ENCODE data around the gene BICDL2.
"Not testable (repeated sequence)": the region's sequence is repeated elsewhere in the genome, so short reads cannot be mapped to it uniquely, and the experiment has no call there.

DNA sequence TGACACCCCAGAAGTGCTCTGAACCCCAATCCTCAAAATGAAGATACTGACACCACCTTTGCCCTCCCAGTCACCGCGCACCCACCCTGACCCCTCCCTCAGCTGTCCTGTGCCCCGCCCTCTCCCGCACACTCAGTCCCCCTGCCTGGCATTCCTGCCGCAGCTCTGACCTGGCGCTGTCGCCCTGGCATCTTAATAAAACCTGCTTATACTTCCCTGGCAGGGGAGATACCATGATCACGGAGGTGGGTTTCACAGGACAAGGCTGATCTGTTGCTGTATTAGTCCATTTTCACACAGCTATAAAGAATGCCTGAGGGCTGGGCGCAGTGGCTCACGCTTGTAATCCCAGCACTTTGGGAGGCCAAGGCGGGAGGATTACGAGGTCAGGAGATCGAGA lies 45.2 kb upstream of the BICDL2 start:
- TF ChIP-seq, protein P1, sequence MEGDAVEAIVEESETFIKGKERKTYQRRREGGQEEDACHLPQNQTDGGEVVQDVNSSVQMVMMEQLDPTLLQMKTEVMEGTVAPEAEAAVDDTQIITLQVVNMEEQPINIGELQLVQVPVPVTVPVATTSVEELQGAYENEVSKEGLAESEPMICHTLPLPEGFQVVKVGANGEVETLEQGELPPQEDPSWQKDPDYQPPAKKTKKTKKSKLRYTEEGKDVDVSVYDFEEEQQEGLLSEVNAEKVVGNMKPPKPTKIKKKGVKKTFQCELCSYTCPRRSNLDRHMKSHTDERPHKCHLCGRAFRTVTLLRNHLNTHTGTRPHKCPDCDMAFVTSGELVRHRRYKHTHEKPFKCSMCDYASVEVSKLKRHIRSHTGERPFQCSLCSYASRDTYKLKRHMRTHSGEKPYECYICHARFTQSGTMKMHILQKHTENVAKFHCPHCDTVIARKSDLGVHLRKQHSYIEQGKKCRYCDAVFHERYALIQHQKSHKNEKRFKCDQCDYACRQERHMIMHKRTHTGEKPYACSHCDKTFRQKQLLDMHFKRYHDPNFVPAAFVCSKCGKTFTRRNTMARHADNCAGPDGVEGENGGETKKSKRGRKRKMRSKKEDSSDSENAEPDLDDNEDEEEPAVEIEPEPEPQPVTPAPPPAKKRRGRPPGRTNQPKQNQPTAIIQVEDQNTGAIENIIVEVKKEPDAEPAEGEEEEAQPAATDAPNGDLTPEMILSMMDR (conservative IDR thresholded peaks at IDR 0.05) = not testable (repeated sequence)
- not testable (repeated sequence) for TF ChIP-seq ZFX (IDR thresholded peaks at IDR 0.05)

Data from C4-2B (cell line).